Measurements from ENCODE around the gene DYNC1LI1. TPM values are rescaled to one million over a fixed set of nuclear protein-coding genes. Genes with fewer than 3 reads are reported as not detected.

DYNC1LI1 gene
- 35.9 and 43.3 TPM in 2 replicates for total RNA-seq

DNA sequence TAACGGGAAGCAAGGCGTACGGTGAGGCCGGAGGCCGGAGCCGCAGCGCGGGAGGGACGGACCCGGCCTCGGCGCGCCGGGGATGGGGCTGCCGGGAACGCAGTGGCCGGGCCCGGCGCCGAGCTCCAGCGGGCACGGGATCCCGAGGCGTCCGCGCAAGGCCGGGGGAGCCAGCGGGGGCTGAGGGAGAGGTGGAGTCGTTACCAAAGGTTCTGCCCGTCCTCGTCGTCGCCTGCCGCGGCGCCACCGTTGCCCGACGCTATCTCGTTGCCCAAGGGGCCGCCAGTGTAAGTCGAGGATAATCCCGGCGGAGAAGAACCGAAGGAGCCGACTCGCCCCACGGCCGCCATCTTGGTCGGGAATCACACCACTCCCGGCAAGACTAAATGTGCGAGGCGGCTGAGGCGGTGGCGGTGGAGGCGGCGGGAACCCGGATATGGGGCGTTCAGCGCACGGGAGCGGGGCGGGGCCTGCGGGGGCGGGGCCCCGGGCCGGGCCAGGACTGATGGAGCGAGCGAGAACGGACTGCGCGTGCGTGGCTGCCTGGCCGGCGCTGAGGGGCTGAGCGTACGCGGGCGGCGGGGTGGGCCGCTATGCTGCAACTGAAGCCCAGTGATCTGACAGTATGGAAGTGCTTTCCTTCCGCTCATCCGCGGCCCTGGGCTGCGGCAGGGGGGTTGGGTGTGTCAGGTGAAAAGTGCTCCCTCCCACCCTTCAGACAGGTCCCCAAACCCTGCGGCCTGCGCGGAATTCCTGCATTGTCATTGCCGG, at the start of gene DYNC1LI1:
TSS of gene DYNC1LI1 (minus strand) at position 438 of the 771 bp plus-strand sequence. CDS start at position 350, 88 bp downstream.
- Mint-ChIP-seq H3K4me1 (ENCODE audit: low read depth) (peaks cover 22% of the 10 kb centered on the region), H3K27ac (peak within 1 kb of the TSS; percentile 88), H3K36me3 (ENCODE audit: low read depth) (peaks cover 6% of the 10 kb centered on the region), H3K4me3 (peak within 1 kb of the TSS; percentile 91), H3K27me3 (ENCODE audit: insufficient read depth) (no peaks in the 10 kb centered on the region), H3K9me3 (no peaks in the 10 kb centered on the region)
- intact Hi-C loops (cut with micrococcal nuclease) = loop anchor here (1.0 to 5.0 kb wide), 8 partner anchors 68 to 870 kb away; partner anchors contain the start of genes CMTM6, CMTM8, CNOT10 and CRTAP
- DNase-seq (ENCODE audit: low spot score) = peak; percentile 90

DNA sequence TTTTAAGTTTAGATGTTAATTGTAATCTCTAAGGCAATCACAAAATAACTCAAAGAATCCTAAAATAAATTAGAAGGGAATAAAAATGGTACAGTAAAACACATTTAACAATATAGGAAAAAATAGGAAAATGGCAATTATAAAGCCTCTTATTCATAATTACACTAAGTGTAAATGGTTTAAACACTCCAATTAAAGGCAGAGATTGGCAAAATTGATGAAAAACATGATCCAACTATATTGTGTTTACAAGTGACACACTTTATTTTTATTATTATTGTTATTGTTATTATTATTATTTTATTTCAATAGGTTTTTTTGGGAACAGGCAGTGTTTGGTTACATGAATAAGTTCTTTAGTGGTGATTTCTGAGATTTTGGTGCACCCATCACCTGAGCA, 48.7 kb upstream of the DYNC1LI1 start:
- H3K9me3 Mint-ChIP-seq = peaks cover 7% of the 10 kb centered on the region
- DNase-seq (ENCODE audit: low spot score) = no peak
- no peaks in the 10 kb centered on the region for H3K4me1 Mint-ChIP-seq (ENCODE audit: low read depth)
- intact Hi-C loops (cut with micrococcal nuclease) = no loop called here
- H3K36me3 Mint-ChIP-seq (ENCODE audit: low read depth) = no peaks in the 10 kb centered on the region
- peaks cover 17% of the 10 kb centered on the region for H3K27me3 Mint-ChIP-seq (ENCODE audit: insufficient read depth)
- no peak overlapping the region for H3K4me3 Mint-ChIP-seq
- no peak overlapping the region for H3K27ac Mint-ChIP-seq

DNA sequence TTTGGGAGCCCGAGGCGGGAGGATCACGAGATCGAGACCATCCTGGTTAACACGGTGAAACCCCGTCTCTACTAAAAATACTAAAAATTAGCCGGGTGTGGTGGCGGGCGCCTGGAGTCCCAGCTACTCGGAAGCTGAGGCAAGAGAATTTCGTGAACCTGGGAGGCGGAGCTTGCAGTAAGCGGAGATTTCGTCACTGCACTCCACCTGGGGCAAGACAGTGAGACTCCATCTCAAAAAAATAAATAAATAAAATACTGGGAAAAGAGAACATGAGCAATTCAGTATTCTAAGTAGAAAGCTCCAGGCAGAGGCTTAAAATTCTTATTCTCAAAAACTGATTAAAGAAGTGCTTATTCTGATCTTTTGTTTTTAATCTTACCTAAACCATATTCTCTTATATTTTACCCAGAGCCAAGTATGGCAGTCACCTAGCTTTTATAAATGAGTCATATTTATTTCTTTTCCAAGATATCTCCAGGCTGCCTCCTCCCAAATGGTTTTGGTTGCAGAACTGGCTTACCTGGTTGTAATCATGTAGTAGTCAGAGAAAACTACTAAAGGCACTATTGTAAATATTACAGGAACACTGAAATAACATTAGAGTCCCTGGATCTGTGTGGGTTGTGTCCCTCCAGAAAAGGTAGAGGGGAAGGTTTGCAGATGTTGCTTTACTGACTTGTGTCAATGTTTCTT, 45.8 kb upstream of the DYNC1LI1 start:
- no peak for DNase-seq (ENCODE audit: low spot score)
- H3K36me3 Mint-ChIP-seq (ENCODE audit: low read depth) = no peaks in the 10 kb centered on the region
- H3K27me3 Mint-ChIP-seq (ENCODE audit: insufficient read depth) = peaks cover 23% of the 10 kb centered on the region
- intact Hi-C loops (cut with micrococcal nuclease) = no loop called here
- no peaks in the 10 kb centered on the region for H3K4me1 Mint-ChIP-seq (ENCODE audit: low read depth)
- H3K27ac Mint-ChIP-seq = no peak overlapping the region
- H3K9me3 Mint-ChIP-seq = peaks cover 7% of the 10 kb centered on the region
- H3K4me3 Mint-ChIP-seq = no peak overlapping the region

DNA sequence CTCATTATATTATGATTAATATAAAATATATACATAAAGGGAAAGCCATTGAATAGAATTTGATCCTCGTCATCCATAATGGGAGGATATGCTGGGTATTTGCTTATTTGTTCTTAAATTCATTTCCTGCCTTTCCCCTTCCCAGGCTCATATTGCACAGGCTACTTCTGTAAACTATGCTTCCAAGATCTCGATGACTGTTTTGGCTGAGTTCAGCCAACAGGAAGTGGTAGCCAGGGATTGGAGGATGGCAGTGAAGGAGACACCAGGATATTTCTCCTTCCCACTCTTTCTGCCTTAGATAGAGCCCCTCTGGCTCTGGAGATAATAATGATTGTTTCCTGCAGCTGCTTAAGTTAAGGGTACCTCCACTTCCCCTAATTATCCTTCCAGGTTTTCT, 44.3 kb upstream of the DYNC1LI1 start:
- intact Hi-C loops (cut with micrococcal nuclease) = no loop called here
- Mint-ChIP-seq H3K4me3 (no peak overlapping the region), H3K9me3 (peaks cover 7% of the 10 kb centered on the region), H3K36me3 (ENCODE audit: low read depth) (no peaks in the 10 kb centered on the region), H3K27me3 (ENCODE audit: insufficient read depth) (peaks cover 22% of the 10 kb centered on the region), H3K4me1 (ENCODE audit: low read depth) (no peaks in the 10 kb centered on the region), H3K27ac (no peak overlapping the region)
- DNase-seq (ENCODE audit: low spot score) = no peak

DNA sequence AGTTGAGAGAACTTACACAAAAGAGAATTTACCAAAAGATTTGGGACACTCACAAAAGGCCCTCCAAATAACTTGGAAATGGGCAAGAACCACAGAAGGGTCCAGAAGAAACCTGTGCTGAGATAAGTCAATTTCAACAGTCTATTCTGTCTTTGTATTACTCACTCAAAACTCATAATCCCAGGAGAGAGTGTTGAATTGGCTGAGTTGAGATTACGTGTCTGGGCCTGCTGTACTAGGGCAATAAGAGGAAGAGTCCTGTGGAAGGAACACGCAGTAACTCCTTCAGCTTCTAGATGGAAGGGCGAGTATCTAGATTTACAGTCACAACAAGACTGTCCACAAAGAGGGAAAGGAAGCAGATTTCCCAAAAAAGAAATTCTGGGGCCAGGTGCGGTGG, 42.5 kb upstream of the DYNC1LI1 start:
- Mint-ChIP-seq H3K27me3 (ENCODE audit: insufficient read depth) (peaks cover 22% of the 10 kb centered on the region), H3K36me3 (ENCODE audit: low read depth) (no peaks in the 10 kb centered on the region), H3K9me3 (no peaks in the 10 kb centered on the region), H3K27ac (no peak overlapping the region), H3K4me1 (ENCODE audit: low read depth) (no peaks in the 10 kb centered on the region), H3K4me3 (no peak overlapping the region)
- DNase-seq (ENCODE audit: low spot score) = no peak
- intact Hi-C loops (cut with micrococcal nuclease) = no loop called here

DNA sequence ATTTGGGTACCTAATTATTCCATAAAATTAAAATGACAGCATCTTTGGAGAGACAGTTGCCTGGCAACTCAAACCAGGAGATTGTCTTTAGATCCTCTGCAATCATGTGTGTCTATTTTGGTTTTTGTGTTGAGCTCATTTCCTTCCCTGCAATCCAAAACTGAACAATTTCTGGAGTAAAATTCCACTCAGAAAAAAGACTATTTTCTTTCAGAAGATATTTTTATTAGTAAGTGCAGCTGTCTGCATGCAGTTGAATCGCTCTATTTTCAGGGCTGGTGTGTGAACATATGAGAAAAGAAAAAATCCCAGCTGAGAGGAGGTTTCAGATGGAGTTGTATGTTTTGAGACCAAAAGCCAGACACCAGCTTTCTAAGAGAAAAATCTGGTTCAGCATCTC, 41.9 kb upstream of the DYNC1LI1 start:
- Mint-ChIP-seq H3K4me3 (no peak overlapping the region), H3K27ac (no peak overlapping the region), H3K9me3 (no peaks in the 10 kb centered on the region), H3K36me3 (ENCODE audit: low read depth) (no peaks in the 10 kb centered on the region), H3K4me1 (ENCODE audit: low read depth) (no peaks in the 10 kb centered on the region), H3K27me3 (ENCODE audit: insufficient read depth) (peaks cover 22% of the 10 kb centered on the region)
- intact Hi-C loops (cut with micrococcal nuclease) = no loop called here
- no peak for DNase-seq (ENCODE audit: low spot score)

DNA sequence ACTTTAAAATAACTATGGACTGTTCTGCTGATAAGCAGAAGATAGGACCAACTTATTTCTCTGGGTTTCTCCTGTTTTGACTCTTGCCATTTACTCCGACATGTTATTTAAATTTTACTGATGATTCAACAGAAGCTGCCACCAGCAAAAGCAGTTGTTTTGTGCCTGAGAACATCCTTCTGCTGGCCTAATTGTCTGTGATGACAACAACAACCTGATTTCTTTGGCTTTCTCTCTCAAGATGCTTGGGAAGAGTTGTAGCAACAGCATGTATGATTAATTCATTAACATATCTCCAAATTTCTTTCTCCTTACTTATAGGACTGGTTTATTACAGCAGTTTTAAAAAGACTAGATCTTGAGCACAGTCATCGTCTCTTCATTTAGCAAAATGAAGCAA, 36.9 kb upstream of the DYNC1LI1 start:
- DNase-seq (ENCODE audit: low spot score) = no peak
- H3K36me3 Mint-ChIP-seq (ENCODE audit: low read depth) = no peaks in the 10 kb centered on the region
- H3K4me3 Mint-ChIP-seq = no peak overlapping the region
- intact Hi-C loops (cut with micrococcal nuclease) = no loop called here
- H3K27ac Mint-ChIP-seq = no peak overlapping the region
- no peaks in the 10 kb centered on the region for H3K4me1 Mint-ChIP-seq (ENCODE audit: low read depth)
- no peaks in the 10 kb centered on the region for H3K9me3 Mint-ChIP-seq
- peaks cover 7% of the 10 kb centered on the region for H3K27me3 Mint-ChIP-seq (ENCODE audit: insufficient read depth)

DNA sequence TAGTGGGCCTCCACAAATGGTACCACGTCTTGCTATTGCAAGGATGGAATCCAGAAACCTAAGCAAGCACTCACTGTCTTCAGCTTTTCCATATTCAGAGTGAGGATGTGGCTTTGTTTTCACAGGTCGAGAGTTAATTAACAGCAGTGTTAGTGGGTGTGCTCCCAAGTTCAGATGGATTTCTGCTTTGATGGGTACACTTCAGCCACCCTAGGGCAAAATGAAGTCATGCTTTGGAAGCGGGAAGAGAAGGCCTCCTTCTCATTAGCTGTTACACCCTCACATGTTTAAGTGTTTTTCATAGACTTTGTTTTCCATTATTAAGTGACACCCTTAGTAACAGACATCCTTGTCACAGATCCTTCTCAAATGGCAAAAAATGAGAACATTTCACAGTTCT, 36.3 kb upstream of the DYNC1LI1 start:
- no peaks in the 10 kb centered on the region for H3K36me3 Mint-ChIP-seq (ENCODE audit: low read depth)
- no peak overlapping the region for H3K4me3 Mint-ChIP-seq
- no peak overlapping the region for H3K27ac Mint-ChIP-seq
- intact Hi-C loops (cut with micrococcal nuclease) = no loop called here
- DNase-seq (ENCODE audit: low spot score) = no peak
- peaks cover 10% of the 10 kb centered on the region for H3K27me3 Mint-ChIP-seq (ENCODE audit: insufficient read depth)
- no peaks in the 10 kb centered on the region for H3K9me3 Mint-ChIP-seq
- H3K4me1 Mint-ChIP-seq (ENCODE audit: low read depth) = no peaks in the 10 kb centered on the region

DNA sequence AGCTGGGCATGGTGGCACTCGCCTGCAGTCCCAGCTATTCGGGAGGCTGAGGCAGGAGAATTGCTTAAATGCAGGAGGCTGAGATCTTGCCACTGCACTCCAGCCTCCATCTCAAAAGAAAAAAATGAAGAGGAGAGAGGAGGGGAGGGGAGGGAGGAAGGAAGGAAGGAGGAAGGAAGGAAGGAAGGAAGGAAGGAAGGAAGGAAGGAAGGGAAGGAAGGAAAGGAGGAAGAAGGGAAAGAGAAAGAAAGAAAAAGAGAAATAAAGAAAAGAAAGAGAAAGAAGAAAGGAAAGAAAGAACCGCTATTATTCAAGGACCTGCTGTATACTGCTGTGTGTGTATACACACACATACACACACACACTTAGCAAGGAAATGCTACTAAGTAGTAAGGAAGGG, 35.6 kb upstream of the DYNC1LI1 start:
- no peak overlapping the region for H3K4me3 Mint-ChIP-seq

DNA sequence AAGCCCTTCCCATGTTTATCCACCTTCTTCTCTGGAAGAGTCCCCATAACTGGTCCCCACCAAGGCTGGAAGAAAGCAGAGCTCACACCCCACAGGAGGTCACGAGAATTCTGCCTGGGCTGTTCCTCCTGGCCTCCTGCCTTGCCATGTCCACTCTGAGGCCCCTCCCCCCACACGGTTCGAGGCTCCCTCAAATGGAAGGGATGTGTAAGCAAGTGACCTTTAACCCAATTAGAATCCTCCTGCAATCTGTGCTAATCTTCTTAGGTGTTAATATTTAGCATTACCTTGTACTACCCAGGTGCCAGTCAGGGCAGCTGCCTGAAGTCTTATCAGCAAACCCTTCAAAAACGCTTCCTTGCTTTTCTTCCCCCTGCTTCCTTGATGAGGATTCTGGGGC, 32.4 kb upstream of the DYNC1LI1 start:
- no peak for DNase-seq (ENCODE audit: low spot score)
- no peaks in the 10 kb centered on the region for H3K4me1 Mint-ChIP-seq (ENCODE audit: low read depth)
- intact Hi-C loops (cut with micrococcal nuclease) = no loop called here
- H3K4me3 Mint-ChIP-seq = no peak overlapping the region
- H3K27ac Mint-ChIP-seq = no peak overlapping the region
- no peaks in the 10 kb centered on the region for H3K9me3 Mint-ChIP-seq
- H3K36me3 Mint-ChIP-seq (ENCODE audit: low read depth) = no peaks in the 10 kb centered on the region
- peaks cover 16% of the 10 kb centered on the region for H3K27me3 Mint-ChIP-seq (ENCODE audit: insufficient read depth)

More for the DNA sequence above, 35.6 kb upstream of the DYNC1LI1 start:
- intact Hi-C loops (cut with micrococcal nuclease) = no loop called here
- Mint-ChIP-seq H3K27ac (no peak overlapping the region), H3K9me3 (no peaks in the 10 kb centered on the region), H3K27me3 (ENCODE audit: insufficient read depth) (peaks cover 11% of the 10 kb centered on the region), H3K36me3 (ENCODE audit: low read depth) (no peaks in the 10 kb centered on the region), H3K4me1 (ENCODE audit: low read depth) (no peaks in the 10 kb centered on the region)
- no peak for DNase-seq (ENCODE audit: low spot score)

DNA sequence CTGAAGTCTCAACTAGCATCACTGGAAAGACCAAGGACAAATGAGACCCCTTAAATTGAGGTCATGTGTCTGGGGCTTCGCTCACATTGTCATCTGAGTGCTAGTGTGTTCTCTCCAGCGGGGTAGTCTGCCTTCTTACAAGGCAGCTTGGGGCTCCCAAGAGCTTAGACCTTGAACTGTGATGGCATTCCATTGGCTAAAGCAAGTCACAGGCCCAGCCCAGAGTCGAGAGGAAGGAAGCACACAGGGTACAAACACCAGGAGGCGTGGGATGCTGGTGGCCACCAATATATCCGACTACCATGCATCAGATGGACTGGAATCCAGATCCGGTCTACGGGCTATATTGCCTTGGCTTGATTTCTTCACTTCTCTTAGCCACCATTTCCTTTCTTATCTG, 31.5 kb upstream of the DYNC1LI1 start:
- Mint-ChIP-seq H3K4me3 (no peak overlapping the region), H3K36me3 (ENCODE audit: low read depth) (no peaks in the 10 kb centered on the region), H3K9me3 (no peaks in the 10 kb centered on the region), H3K27ac (no peak overlapping the region), H3K27me3 (ENCODE audit: insufficient read depth) (peaks cover 17% of the 10 kb centered on the region), H3K4me1 (ENCODE audit: low read depth) (no peaks in the 10 kb centered on the region)
- intact Hi-C loops (cut with micrococcal nuclease) = no loop called here
- DNase-seq (ENCODE audit: low spot score) = no peak

DNA sequence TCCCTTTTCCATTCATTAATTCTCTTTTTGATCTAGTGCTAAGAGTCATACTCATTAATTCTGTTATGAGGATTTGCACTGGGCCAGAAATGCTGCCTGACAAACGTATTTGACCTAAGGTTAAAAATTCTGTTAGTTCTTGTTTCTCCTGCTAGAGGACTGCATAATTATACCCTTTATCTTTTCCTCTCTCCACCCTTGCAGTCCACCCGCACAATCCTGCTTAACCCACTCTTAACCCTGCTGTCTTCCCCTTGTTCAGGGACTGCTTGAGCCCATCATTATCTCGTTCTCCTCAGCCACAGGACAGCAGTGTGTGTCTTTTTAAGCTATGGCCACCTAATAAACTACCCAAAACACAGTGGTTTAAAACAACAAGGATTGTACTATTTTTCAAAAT, 31.1 kb upstream of the DYNC1LI1 start:
- Mint-ChIP-seq H3K27ac (no peak overlapping the region), H3K9me3 (no peaks in the 10 kb centered on the region)

DNA sequence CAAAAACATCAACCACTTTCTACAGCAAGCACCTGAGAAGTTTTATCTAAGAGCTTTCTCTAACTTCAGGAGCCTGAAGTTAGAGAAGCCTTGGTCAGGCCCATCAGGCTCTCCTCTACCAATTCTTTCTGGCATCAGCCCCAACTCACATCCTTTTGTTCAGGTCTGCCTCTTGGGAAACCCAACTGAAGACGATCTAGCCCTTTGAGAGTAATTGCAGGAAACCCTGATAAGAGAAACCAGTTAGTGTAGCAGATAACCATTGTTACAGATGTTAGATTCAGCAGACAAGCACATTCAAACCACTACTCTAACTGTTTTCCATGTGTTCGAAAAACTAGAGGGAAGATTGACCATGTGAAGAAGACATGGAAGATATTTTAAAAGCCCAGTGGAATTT, 27.0 kb upstream of the DYNC1LI1 start:
- no peaks in the 10 kb centered on the region for H3K4me1 Mint-ChIP-seq (ENCODE audit: low read depth)
- intact Hi-C loops (cut with micrococcal nuclease) = no loop called here

More for the DNA sequence above, 31.1 kb upstream of the DYNC1LI1 start:
- DNase-seq (ENCODE audit: low spot score) = no peak
- Mint-ChIP-seq H3K27me3 (ENCODE audit: insufficient read depth) (peaks cover 17% of the 10 kb centered on the region), H3K4me1 (ENCODE audit: low read depth) (no peaks in the 10 kb centered on the region), H3K36me3 (ENCODE audit: low read depth) (no peaks in the 10 kb centered on the region), H3K4me3 (no peak overlapping the region)
- intact Hi-C loops (cut with micrococcal nuclease) = no loop called here

More for the DNA sequence above, 27.0 kb upstream of the DYNC1LI1 start:
- H3K27me3 Mint-ChIP-seq (ENCODE audit: insufficient read depth) = peaks cover 15% of the 10 kb centered on the region
- H3K4me3 Mint-ChIP-seq = no peak overlapping the region
- H3K9me3 Mint-ChIP-seq = no peaks in the 10 kb centered on the region
- DNase-seq (ENCODE audit: low spot score) = no peak
- no peak overlapping the region for H3K27ac Mint-ChIP-seq
- H3K36me3 Mint-ChIP-seq (ENCODE audit: low read depth) = no peaks in the 10 kb centered on the region

Measured in activated T-helper 1 cell treated with anti-CD3 and anti-CD28 coated beads, Interleukin-12 subunit alpha, Interleukin-12 subunit beta, Interleukin-2, Interleukin-4 antibody, amounts not matched to agents 30 ng/mL and 10 ng/mL and 1 ng/mL, durations not matched to agents 14 hours and 24 hours and 36 hours (primary cell).